K562 (cell line): ENCODE measurements around the gene MYOC. TPM values are rescaled to one million over a fixed set of nuclear protein-coding genes. Genes with fewer than 3 reads are reported as not detected.

Experiments
- ATAC-seq: fragments of 200-7000 bp; cut with Tn5 transposase; 3 replicates; pipeline ENCODE4 v1.9.1; 2020; ENCODE audit warnings: moderate library complexity
- BruUV-seq: library from RNA; stranded (reverse); fragments of 400-500 nt; replicated peaks from 2 replicates; lab custom pipeline; 2021; lab: Mats Ljungman, UMichigan
- CTCF ChIA-PET: fragments of 300-600 bp; formaldehyde crosslinking; extraction: SDS; loops from one replicate; lab custom pipeline; 2021; ENCODE audit warnings: low intra/inter-chr PET ratio; lab: Yijun Ruan, JAX
- POLR2A ChIA-PET: fragments of 300-600, 350-650 bp; sonication (Branson Sonifier 250); formaldehyde crosslinking; extraction: SDS; loops from one replicate; lab custom pipeline; 2021; ENCODE audit warnings: antibody characterized with exemption, inconsistent platforms; lab: Yijun Ruan, JAX
- DNase-seq, 4 experiments: peaks; one replicate each; pipeline versions ENCODE4 v3.0.0 to v3.0.0-alpha.2; 2011 to 2018; ENCODE audit warnings: low spot score in 3 of 4, mixed read lengths in 3 of 4; ENCODE audit errors: extremely low read depth in 1 of 4
- FAIRE-seq: peaks from 2 replicates; lab custom pipeline; 2011; peaks lifted over from hg19 to GRCh38; lab: Jason Lieb, UNC
- H2AFZ ChIP-seq: 2 replicates; pipeline ENCODE4 v1.6.0; 2011; ENCODE audit warnings: low read depth, low read length, control low read depth, inconsistent platforms
- H3K27ac ChIP-seq: fragments of 200-600 bp; 3 replicates; pipeline ENCODE4 v1.8.0; 2011; ENCODE audit warnings: low read depth, mild to moderate bottlenecking, control low read depth, inconsistent platforms, low read length, moderate library complexity, mixed read lengths; ENCODE audit errors: extremely low read depth
- H3K27me3 ChIP-seq, 2 experiments: fragments of 300-600 bp in 1 of 2; 2 replicates in 1 of 2; 3 replicates in 1 of 2; pipeline versions ENCODE4 v1.6.0 to v1.8.0; 2011; ENCODE audit warnings: inconsistent platforms in 2 of 2, low read length in 2 of 2, mild to moderate bottlenecking in 1 of 2, mixed read lengths in 1 of 2, moderate library complexity in 1 of 2; ENCODE audit not compliant: control insufficient read depth in 2 of 2, insufficient read depth in 2 of 2
- H3K36me3 ChIP-seq: fragments of 300-600 bp; 3 replicates; pipeline ENCODE4 v1.8.0; 2011; ENCODE audit warnings: mild to moderate bottlenecking, low read length, inconsistent platforms; ENCODE audit not compliant: control insufficient read depth, insufficient read depth
- H3K4me1 ChIP-seq, 2 experiments: fragments of 200-600 bp in 1 of 2; replicated peaks in 1 of 2; 2 replicates in 1 of 2; 3 replicates in 1 of 2; pipeline versions ENCODE4 v1.5.1 to v1.8.0; 2011; ENCODE audit warnings: inconsistent platforms in 2 of 2, low read length in 2 of 2, mild to moderate bottlenecking in 1 of 2, mixed read lengths in 1 of 2, moderate library complexity in 1 of 2; ENCODE audit not compliant: control insufficient read depth in 2 of 2, insufficient read depth in 2 of 2
- H3K4me2 ChIP-seq: 2 replicates; pipeline ENCODE4 v1.6.1; 2011; ENCODE audit warnings: low read length, control low read depth, inconsistent platforms, mixed read lengths; ENCODE audit not compliant: insufficient read depth
- H3K4me3 ChIP-seq: fragments of 200-600 bp; sonication (generic), shearing (Covaris generic); 2 replicates; pipeline ENCODE4 v1.5.1; 2016; ENCODE audit warnings: control low read depth, inconsistent platforms
- H3K79me2 ChIP-seq: fragments of 200-600 bp; 3 replicates; pipeline ENCODE4 v1.8.0; 2011; ENCODE audit warnings: low read length, inconsistent platforms; ENCODE audit not compliant: control insufficient read depth, insufficient read depth
- H3K9ac ChIP-seq, 2 experiments: 2 replicates each; pipeline versions ENCODE4 v1.6.0 to v1.6.1; 2011; ENCODE audit warnings: low read depth in 2 of 2, low read length in 2 of 2, control low read depth in 1 of 2, inconsistent platforms in 1 of 2, mild to moderate bottlenecking in 1 of 2, mixed read lengths in 1 of 2; ENCODE audit not compliant: insufficient read depth in 1 of 2
- H3K9me1 ChIP-seq: one replicate; pipeline ENCODE4 v1.6.0; 2011; ENCODE audit warnings: inconsistent platforms, mild to moderate bottlenecking, low read length, moderate library complexity; ENCODE audit not compliant: control insufficient read depth, insufficient read depth
- H3K9me3 ChIP-seq: replicated peaks from 2 replicates; pipeline ENCODE4 v1.5.1; 2011; ENCODE audit warnings: low read depth, low read length, inconsistent platforms; ENCODE audit not compliant: control insufficient read depth, insufficient read depth
- H4K20me1 ChIP-seq: replicated peaks from 2 replicates; pipeline ENCODE4 v1.6.1; 2011; ENCODE audit warnings: low read length, inconsistent platforms, mixed read lengths; ENCODE audit not compliant: control insufficient read depth, insufficient read depth
- GTF2E2 ChIP-seq: fragments of 200-800 bp; sonication (Bioruptor generic); IDR thresholded peaks from 2 replicates; pipeline ENCODE4 v1.6.1; 2016; ENCODE audit warnings: missing genetic modification characterization, missing compliant biosample characterization
- KDM1A ChIP-seq, 2 experiments: fragments of 450-650 bp; IDR thresholded peaks; 2 replicates each; pipeline ENCODE4 v1.6.1; 2016; ENCODE audit warnings: mild to moderate bottlenecking in 2 of 2
- LEF1 ChIP-seq: fragments of 450-650 bp; IDR thresholded peaks from 2 replicates; pipeline ENCODE4 v1.6.1; 2016; ENCODE audit warnings: mild to moderate bottlenecking
- ZKSCAN8 ChIP-seq: fragments of 200-800 bp; sonication (Bioruptor generic); IDR thresholded peaks from 2 replicates; pipeline ENCODE4 v1.6.1; 2016; ENCODE audit warnings: missing genetic modification characterization, missing compliant biosample characterization
- ZZZ3 ChIP-seq: fragments of 450-650 bp; IDR thresholded peaks from 2 replicates; pipeline ENCODE4 v1.6.1; 2016; ENCODE audit warnings: antibody characterized with exemption, mild to moderate bottlenecking, moderate library complexity
- WGBS: fragments of 100-300 bp; shearing (Covaris generic); methylation state at CpG from one replicate; pipeline ENCODE4 v1.1.6; 2016; ENCODE audit warnings: low coverage, mixed read lengths; ENCODE audit not compliant: insufficient coverage; ENCODE audit errors: missing lambda C conversion rate; 5-methylcytosine and 5-hydroxymethylcytosine counted together
- in situ Hi-C: fragments of 300-500 bp; cut with MboI; formaldehyde crosslinking; loops from 4 replicates; pipeline ENCODE4 v1.15.0; 2018; ENCODE audit warnings: inconsistent platforms, mixed read lengths
- intact Hi-C: fragments of 100-400 bp; cut with micrococcal nuclease; formaldehyde crosslinking; loops from 2 replicates; pipeline ENCODE4 v1.14.2; 2022
- polyA plus RNA-seq, 8 experiments: library from polyadenylated mRNA; depleted of rRNA in 4 of 8; stranded (reverse) in 5 of 8; unstranded in 3 of 8; fragments of >200 nt; fragmentation: Nextera tagmentation in 2 of 8; fragmentation: Illumina TruSeq in 1 of 8; extraction: Ambion mirVana in 2 of 8; extraction: Trizol in 1 of 8; gene quantifications; 2 replicates each; pipeline versions ENCODE4 v1.2.1 to v1.2.3, GENCODE V29; 2011 to 2014; ENCODE audit warnings: inconsistent platforms in 1 of 8, missing spikeins in 1 of 8
- total RNA-seq, 7 experiments: library from RNA; depleted of rRNA in 6 of 7; stranded (reverse); fragments of >200 nt in 6 of 7; fragmentation: Illumina TruSeq in 2 of 7; extraction: Trizol in 2 of 7; gene quantifications; 2 replicates each; pipeline versions ENCODE4 v1.2.1 to v1.2.3, GENCODE V29; 2011 to 2021; ENCODE audit warnings: low replicate concordance in 1 of 7
- TF ChIP-seq, protein P1 (sequence below), 3 experiments: IDR thresholded peaks in 2 of 3; conservative IDR thresholded peaks in 1 of 3; 2 replicates each; pipeline ENCODE4 v1.5.1; 2011 to 2012; ENCODE audit warnings: low read length in 3 of 3, mild to moderate bottlenecking in 3 of 3, control low read depth in 2 of 3, improper control_type of control experiment in 1 of 3, inconsistent platforms in 1 of 3, low read depth in 1 of 3, mixed read lengths in 1 of 3, moderate library complexity in 1 of 3; ENCODE audit not compliant: insufficient read depth in 2 of 3
- TF ChIP-seq, protein P2 (sequence below): fragments of 250-450 bp; sonication (Bioruptor Pico); IDR thresholded peaks from 2 replicates; pipeline ENCODE4 v1.8.0; 2022; ENCODE audit warnings: inconsistent platforms
- TF ChIP-seq, protein P3 (sequence below): fragments of 250-450 bp; sonication (Bioruptor Pico); IDR thresholded peaks from 2 replicates; pipeline ENCODE4 v1.9.0; 2021; ENCODE audit warnings: mild to moderate bottlenecking, inconsistent platforms
- TF ChIP-seq, protein P4 (sequence below): fragments of 450-650 bp; IDR thresholded peaks from 2 replicates; pipeline ENCODE4 v1.7.0; 2016; ENCODE audit warnings: borderline replicate concordance

Gene MYOC
- total and polyA plus RNA-seq, 9 of the 15 experiments (the other 6 are each of a cell fraction or from before 2014, with no cell fraction given): not detected

DNA sequence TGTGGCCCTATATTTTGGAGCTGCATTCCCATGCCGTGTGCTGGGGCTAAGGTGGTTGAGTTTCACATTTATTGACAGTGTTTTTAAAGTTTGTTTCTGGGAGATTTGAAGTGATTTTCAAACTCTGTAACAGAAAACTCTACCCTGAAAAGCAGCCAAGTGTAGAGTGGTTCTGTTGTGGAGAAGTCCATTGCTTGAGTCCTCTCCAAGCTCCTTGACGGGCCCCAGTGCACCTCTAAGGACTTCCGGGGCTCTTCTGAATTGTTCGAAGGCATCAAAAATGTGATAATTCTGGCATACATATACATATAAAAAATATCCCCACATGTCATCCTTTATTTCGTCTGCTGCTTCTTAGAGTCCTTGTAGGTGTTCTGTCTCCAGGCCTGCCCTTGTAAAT is 25.5 kb downstream of the MYOC start:
- TF ChIP-seq, protein P1, sequence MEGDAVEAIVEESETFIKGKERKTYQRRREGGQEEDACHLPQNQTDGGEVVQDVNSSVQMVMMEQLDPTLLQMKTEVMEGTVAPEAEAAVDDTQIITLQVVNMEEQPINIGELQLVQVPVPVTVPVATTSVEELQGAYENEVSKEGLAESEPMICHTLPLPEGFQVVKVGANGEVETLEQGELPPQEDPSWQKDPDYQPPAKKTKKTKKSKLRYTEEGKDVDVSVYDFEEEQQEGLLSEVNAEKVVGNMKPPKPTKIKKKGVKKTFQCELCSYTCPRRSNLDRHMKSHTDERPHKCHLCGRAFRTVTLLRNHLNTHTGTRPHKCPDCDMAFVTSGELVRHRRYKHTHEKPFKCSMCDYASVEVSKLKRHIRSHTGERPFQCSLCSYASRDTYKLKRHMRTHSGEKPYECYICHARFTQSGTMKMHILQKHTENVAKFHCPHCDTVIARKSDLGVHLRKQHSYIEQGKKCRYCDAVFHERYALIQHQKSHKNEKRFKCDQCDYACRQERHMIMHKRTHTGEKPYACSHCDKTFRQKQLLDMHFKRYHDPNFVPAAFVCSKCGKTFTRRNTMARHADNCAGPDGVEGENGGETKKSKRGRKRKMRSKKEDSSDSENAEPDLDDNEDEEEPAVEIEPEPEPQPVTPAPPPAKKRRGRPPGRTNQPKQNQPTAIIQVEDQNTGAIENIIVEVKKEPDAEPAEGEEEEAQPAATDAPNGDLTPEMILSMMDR (IDR thresholded peaks at IDR 0.05 in 2 of 3, conservative IDR thresholded peaks at IDR 0.05 in 1 of 3; ENCODE audit: insufficient read depth in 2 of 3, low read depth in 1 of 3, low read length in 3 of 3): no peak
- no peak for TF ChIP-seq LEF1
- no peak for TF ChIP-seq ZZZ3
- no peak for TF ChIP-seq KDM1A (IDR thresholded peaks at IDR 0.05)
- no peak for TF ChIP-seq GTF2E2
- no peak for TF ChIP-seq ZKSCAN8 (CRISPR knock-in tag)
- TF ChIP-seq, protein P2, sequence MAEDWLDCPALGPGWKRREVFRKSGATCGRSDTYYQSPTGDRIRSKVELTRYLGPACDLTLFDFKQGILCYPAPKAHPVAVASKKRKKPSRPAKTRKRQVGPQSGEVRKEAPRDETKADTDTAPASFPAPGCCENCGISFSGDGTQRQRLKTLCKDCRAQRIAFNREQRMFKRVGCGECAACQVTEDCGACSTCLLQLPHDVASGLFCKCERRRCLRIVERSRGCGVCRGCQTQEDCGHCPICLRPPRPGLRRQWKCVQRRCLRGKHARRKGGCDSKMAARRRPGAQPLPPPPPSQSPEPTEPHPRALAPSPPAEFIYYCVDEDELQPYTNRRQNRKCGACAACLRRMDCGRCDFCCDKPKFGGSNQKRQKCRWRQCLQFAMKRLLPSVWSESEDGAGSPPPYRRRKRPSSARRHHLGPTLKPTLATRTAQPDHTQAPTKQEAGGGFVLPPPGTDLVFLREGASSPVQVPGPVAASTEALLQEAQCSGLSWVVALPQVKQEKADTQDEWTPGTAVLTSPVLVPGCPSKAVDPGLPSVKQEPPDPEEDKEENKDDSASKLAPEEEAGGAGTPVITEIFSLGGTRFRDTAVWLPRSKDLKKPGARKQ (CRISPR knock-in tag): no peak
- TF ChIP-seq, protein P3, sequence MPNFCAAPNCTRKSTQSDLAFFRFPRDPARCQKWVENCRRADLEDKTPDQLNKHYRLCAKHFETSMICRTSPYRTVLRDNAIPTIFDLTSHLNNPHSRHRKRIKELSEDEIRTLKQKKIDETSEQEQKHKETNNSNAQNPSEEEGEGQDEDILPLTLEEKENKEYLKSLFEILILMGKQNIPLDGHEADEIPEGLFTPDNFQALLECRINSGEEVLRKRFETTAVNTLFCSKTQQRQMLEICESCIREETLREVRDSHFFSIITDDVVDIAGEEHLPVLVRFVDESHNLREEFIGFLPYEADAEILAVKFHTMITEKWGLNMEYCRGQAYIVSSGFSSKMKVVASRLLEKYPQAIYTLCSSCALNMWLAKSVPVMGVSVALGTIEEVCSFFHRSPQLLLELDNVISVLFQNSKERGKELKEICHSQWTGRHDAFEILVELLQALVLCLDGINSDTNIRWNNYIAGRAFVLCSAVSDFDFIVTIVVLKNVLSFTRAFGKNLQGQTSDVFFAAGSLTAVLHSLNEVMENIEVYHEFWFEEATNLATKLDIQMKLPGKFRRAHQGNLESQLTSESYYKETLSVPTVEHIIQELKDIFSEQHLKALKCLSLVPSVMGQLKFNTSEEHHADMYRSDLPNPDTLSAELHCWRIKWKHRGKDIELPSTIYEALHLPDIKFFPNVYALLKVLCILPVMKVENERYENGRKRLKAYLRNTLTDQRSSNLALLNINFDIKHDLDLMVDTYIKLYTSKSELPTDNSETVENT (CRISPR knock-in tag): no peak
- TF ChIP-seq, protein P4, sequence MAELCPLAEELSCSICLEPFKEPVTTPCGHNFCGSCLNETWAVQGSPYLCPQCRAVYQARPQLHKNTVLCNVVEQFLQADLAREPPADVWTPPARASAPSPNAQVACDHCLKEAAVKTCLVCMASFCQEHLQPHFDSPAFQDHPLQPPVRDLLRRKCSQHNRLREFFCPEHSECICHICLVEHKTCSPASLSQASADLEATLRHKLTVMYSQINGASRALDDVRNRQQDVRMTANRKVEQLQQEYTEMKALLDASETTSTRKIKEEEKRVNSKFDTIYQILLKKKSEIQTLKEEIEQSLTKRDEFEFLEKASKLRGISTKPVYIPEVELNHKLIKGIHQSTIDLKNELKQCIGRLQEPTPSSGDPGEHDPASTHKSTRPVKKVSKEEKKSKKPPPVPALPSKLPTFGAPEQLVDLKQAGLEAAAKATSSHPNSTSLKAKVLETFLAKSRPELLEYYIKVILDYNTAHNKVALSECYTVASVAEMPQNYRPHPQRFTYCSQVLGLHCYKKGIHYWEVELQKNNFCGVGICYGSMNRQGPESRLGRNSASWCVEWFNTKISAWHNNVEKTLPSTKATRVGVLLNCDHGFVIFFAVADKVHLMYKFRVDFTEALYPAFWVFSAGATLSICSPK: no peak
- TF ChIP-seq, all 486 proteins: peak for 0
- POLR2A ChIA-PET: interaction anchor here (1.0 to 1.3 kb wide), 2 partner anchors 9 kb away, joined by 3 to 5 read pairs; no protein-coding TSS in a partner anchor
- Histone ChIP-seq H3K79me2 (no peaks in the 10 kb centered on the region), H3K36me3 (no peaks in the 10 kb centered on the region), H3K9ac (no peak overlapping the region), H3K4me2 (no peak overlapping the region), H3K27ac (no peak overlapping the region), H3K4me1 (peaks cover 0 to 9% of the 10 kb centered on the region in 2 experiments; a peak in 2 of 5 replicates), H4K20me1 (no peaks in the 10 kb centered on the region), H3K27me3 (peaks cover 10 to 20% of the 10 kb centered on the region in 2 experiments), H3K9me3 (no peaks in the 10 kb centered on the region), H2AFZ (no peak overlapping the region), H3K4me3 (no peak overlapping the region), H3K9me1 (no peaks in the 10 kb centered on the region)
- no TSS peak for BruUV-seq
- WGBS: 12% methylated on average over 5 of the region's 5 CpGs
- CTCF ChIA-PET: interaction anchor here (0.6 kb wide), 1 partner anchor 619 kb away, joined by 3 read pairs; no protein-coding TSS in a partner anchor
- no peak for ATAC-seq
- FAIRE-seq: no peak
- in situ Hi-C loops: no loop called here
- intact Hi-C loops: no loop called here
- DNase-seq: no peak
